Measurements from ENCODE around the gene IMMT. TPM values are rescaled to one million over a fixed set of nuclear protein-coding genes. Genes with fewer than 3 reads are reported as not detected.

The IMMT gene
- total and polyA plus RNA-seq, 9 of the 15 experiments (the other 6 are each of a cell fraction or from before 2014, with no cell fraction given), result 119 to 294 (median 140) TPM

DNA sequence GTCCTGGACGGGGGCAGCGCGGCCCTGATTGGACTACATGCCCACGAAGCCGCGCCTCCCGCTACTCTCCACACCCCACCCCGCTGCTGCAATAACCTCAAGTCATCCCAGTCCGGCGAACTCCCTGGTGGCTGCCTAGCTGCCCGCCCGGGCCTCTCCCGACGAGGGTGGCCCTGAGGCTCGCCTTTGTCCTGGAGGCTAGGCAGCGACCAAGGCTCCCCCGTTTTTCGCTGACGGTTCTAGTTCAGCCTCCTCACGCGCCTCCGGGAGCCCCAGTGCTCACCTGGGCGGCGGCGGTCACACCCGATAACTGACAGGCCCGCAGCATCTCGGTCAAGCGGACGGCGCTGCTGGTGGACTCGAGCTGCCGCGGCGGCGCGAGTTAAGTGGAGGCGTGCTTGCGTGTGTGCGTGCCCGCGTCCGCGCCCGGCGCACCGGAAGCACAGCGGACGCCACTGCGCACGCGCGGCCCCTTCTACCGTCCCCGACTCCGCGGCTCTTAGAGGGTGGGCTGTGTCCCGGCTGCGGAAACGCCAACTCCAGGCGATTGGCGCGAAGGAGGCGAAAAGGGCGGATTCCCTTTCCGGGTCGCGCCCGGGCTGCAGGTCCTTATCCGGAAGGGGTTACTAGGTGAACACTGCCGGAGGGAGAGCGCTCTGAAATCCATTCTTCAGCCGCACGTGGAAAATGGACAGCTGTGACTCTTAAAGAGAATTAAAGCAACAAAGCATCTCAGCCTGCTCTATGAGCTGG is at the start of gene IMMT (continued):
- TF ChIP-seq, protein P1, sequence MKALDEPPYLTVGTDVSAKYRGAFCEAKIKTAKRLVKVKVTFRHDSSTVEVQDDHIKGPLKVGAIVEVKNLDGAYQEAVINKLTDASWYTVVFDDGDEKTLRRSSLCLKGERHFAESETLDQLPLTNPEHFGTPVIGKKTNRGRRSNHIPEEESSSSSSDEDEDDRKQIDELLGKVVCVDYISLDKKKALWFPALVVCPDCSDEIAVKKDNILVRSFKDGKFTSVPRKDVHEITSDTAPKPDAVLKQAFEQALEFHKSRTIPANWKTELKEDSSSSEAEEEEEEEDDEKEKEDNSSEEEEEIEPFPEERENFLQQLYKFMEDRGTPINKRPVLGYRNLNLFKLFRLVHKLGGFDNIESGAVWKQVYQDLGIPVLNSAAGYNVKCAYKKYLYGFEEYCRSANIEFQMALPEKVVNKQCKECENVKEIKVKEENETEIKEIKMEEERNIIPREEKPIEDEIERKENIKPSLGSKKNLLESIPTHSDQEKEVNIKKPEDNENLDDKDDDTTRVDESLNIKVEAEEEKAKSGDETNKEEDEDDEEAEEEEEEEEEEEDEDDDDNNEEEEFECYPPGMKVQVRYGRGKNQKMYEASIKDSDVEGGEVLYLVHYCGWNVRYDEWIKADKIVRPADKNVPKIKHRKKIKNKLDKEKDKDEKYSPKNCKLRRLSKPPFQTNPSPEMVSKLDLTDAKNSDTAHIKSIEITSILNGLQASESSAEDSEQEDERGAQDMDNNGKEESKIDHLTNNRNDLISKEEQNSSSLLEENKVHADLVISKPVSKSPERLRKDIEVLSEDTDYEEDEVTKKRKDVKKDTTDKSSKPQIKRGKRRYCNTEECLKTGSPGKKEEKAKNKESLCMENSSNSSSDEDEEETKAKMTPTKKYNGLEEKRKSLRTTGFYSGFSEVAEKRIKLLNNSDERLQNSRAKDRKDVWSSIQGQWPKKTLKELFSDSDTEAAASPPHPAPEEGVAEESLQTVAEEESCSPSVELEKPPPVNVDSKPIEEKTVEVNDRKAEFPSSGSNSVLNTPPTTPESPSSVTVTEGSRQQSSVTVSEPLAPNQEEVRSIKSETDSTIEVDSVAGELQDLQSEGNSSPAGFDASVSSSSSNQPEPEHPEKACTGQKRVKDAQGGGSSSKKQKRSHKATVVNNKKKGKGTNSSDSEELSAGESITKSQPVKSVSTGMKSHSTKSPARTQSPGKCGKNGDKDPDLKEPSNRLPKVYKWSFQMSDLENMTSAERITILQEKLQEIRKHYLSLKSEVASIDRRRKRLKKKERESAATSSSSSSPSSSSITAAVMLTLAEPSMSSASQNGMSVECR (CRISPR knock-in tag; IDR thresholded peaks at IDR 0.05), result peak; percentile 70
- TF ChIP-seq, protein P2, sequence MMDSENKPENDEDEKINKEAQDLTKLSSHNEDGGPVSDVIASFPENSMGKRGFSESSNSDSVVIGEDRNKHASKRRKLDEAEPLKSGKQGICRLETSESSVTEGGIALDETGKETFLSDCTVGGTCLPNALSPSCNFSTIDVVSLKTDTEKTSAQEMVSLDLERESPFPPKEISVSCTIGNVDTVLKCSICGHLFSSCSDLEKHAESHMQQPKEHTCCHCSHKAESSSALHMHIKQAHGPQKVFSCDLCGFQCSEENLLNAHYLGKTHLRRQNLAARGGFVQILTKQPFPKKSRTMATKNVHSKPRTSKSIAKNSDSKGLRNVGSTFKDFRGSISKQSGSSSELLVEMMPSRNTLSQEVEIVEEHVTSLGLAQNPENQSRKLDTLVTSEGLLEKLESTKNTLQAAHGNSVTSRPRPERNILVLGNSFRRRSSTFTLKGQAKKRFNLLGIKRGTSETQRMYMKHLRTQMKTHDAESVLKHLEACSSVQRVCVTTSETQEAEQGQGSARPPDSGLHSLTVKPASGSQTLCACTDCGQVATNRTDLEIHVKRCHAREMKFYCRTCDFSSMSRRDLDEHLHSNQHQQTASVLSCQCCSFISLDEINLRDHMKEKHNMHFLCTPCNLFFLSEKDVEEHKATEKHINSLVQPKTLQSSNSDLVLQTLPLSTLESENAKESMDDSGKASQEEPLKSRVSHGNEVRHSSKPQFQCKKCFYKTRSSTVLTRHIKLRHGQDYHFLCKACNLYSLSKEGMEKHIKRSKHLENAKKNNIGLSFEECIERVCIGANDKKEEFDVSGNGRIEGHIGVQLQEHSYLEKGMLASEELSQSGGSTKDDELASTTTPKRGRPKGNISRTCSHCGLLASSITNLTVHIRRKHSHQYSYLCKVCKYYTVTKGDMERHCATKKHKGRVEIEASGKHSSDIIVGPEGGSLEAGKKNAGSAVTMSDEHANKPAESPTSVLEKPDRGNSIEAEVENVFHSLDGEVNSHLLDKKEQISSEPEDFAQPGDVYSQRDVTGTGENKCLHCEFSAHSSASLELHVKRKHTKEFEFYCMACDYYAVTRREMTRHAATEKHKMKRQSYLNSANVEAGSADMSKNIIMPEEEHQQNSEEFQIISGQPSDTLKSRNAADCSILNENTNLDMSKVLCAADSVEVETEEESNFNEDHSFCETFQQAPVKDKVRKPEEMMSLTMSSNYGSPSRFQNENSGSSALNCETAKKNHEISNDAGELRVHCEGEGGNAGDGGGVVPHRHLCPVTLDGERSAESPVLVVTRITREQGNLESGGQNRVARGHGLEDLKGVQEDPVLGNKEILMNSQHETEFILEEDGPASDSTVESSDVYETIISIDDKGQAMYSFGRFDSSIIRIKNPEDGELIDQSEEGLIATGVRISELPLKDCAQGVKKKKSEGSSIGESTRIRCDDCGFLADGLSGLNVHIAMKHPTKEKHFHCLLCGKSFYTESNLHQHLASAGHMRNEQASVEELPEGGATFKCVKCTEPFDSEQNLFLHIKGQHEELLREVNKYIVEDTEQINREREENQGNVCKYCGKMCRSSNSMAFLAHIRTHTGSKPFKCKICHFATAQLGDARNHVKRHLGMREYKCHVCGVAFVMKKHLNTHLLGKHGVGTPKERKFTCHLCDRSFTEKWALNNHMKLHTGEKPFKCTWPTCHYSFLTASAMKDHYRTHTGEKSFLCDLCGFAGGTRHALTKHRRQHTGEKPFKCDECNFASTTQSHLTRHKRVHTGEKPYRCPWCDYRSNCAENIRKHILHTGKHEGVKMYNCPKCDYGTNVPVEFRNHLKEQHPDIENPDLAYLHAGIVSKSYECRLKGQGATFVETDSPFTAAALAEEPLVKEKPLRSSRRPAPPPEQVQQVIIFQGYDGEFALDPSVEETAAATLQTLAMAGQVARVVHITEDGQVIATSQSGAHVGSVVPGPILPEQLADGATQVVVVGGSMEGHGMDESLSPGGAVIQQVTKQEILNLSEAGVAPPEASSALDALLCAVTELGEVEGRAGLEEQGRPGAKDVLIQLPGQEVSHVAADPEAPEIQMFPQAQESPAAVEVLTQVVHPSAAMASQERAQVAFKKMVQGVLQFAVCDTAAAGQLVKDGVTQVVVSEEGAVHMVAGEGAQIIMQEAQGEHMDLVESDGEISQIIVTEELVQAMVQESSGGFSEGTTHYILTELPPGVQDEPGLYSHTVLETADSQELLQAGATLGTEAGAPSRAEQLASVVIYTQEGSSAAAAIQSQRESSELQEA (IDR thresholded peaks at IDR 0.05; ENCODE audit: low read depth), result no peak
- TF ChIP-seq, protein P3, sequence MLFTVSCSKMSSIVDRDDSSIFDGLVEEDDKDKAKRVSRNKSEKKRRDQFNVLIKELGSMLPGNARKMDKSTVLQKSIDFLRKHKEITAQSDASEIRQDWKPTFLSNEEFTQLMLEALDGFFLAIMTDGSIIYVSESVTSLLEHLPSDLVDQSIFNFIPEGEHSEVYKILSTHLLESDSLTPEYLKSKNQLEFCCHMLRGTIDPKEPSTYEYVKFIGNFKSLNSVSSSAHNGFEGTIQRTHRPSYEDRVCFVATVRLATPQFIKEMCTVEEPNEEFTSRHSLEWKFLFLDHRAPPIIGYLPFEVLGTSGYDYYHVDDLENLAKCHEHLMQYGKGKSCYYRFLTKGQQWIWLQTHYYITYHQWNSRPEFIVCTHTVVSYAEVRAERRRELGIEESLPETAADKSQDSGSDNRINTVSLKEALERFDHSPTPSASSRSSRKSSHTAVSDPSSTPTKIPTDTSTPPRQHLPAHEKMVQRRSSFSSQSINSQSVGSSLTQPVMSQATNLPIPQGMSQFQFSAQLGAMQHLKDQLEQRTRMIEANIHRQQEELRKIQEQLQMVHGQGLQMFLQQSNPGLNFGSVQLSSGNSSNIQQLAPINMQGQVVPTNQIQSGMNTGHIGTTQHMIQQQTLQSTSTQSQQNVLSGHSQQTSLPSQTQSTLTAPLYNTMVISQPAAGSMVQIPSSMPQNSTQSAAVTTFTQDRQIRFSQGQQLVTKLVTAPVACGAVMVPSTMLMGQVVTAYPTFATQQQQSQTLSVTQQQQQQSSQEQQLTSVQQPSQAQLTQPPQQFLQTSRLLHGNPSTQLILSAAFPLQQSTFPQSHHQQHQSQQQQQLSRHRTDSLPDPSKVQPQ (CRISPR knock-in tag; IDR thresholded peaks at IDR 0.05; ENCODE audit: borderline replicate concordance), result no peak
- peak; percentile 97 for TF ChIP-seq KAT7 (CRISPR knock-in tag; IDR thresholded peaks at IDR 0.05; ENCODE audit: borderline replicate concordance)
- TF ChIP-seq ZNF24 (IDR thresholded peaks at IDR 0.05), result no peak
- TF ChIP-seq, protein P4, sequence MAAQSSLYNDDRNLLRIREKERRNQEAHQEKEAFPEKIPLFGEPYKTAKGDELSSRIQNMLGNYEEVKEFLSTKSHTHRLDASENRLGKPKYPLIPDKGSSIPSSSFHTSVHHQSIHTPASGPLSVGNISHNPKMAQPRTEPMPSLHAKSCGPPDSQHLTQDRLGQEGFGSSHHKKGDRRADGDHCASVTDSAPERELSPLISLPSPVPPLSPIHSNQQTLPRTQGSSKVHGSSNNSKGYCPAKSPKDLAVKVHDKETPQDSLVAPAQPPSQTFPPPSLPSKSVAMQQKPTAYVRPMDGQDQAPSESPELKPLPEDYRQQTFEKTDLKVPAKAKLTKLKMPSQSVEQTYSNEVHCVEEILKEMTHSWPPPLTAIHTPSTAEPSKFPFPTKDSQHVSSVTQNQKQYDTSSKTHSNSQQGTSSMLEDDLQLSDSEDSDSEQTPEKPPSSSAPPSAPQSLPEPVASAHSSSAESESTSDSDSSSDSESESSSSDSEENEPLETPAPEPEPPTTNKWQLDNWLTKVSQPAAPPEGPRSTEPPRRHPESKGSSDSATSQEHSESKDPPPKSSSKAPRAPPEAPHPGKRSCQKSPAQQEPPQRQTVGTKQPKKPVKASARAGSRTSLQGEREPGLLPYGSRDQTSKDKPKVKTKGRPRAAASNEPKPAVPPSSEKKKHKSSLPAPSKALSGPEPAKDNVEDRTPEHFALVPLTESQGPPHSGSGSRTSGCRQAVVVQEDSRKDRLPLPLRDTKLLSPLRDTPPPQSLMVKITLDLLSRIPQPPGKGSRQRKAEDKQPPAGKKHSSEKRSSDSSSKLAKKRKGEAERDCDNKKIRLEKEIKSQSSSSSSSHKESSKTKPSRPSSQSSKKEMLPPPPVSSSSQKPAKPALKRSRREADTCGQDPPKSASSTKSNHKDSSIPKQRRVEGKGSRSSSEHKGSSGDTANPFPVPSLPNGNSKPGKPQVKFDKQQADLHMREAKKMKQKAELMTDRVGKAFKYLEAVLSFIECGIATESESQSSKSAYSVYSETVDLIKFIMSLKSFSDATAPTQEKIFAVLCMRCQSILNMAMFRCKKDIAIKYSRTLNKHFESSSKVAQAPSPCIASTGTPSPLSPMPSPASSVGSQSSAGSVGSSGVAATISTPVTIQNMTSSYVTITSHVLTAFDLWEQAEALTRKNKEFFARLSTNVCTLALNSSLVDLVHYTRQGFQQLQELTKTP (IDR thresholded peaks at IDR 0.05; ENCODE audit: low read depth in 1 of 2, partially characterized antibody in 2 of 2), result no peak

All from K562 (cell line).